GM12874 (cell line): Measurements from ENCODE around the gene HCN4.

Experiments
- CTCF ChIP-seq: IDR thresholded peaks from 2 replicates; pipeline ENCODE4 v1.5.1; 2011; ENCODE audit warnings: low read depth, mild to moderate bottlenecking, control low read depth, low read length, moderate library complexity; ENCODE audit not compliant: insufficient read depth

Gene HCN4

DNA sequence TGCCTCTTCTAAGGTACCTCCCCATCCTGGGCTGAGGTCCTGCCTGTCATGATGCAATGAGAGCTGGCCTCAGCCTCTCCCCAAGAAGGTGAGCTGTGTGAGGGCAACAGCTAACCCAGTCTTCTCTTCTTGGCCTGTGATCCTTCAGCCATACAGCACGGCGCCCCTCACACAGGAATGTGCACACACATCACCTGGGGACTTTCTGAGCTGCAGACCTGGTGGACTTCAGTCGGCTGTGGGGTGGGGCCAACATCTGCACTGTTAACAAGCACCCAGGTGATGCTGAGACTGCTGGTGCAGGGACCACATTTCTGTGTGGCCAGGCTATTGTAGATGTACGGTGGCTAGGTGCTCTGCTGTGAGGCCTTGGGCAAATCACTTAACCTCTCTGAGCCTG, 14.5 kb downstream of the HCN4 start:
- TF ChIP-seq CTCF: no peak

DNA sequence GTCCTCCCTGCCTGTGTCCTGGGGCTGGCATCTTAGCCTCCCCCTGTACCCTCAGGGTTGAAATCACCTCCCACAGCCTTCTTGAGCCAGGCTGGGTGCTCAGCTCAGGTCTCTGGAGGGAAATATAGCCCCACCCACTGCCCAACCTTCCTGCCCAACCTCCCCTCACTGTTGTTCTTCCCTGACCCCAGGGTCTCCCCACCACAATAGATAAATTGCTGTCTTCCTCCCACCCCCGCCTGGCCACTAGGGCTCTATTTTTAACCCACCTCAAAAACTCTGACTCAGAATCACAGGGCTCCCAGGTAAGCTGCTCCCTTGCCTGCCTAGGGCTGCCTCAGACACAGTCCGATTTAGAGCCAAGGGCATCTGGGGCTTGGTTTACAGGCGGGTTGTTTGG, 15.0 kb downstream of the HCN4 start:
- no peak for TF ChIP-seq CTCF

GRCh38 chr15:73352082-73352481, 16.7 kb downstream of the HCN4 start:
- no peak for TF ChIP-seq CTCF

GRCh38 chr15:73349191-73349590, 19.6 kb downstream of the HCN4 start:
- no peak for TF ChIP-seq CTCF

- no peak for TF ChIP-seq CTCF
Observed at GRCh38 chr15:73346735-73347312, 21.9 kb downstream of the HCN4 start.

DNA sequence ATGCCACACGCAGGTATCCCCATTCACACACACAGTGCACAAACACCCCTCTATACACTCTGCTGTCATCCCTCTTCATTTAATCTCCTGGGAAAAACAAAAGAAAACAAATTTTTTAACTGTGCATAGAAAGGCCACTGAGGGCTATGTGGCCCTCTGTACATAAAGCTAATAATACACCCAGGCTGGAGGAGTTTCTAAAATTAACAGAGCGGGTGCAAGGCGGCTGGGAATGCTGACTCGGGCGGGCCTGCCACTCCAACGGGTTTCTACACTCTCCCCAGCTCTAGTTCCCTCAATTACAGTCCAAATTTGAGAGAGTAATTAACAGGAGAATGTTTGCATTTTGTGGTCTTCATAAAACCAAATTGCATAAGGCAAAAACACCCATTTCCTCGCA, 23.1 kb downstream of the HCN4 start:
- TF ChIP-seq CTCF: no peak

DNA sequence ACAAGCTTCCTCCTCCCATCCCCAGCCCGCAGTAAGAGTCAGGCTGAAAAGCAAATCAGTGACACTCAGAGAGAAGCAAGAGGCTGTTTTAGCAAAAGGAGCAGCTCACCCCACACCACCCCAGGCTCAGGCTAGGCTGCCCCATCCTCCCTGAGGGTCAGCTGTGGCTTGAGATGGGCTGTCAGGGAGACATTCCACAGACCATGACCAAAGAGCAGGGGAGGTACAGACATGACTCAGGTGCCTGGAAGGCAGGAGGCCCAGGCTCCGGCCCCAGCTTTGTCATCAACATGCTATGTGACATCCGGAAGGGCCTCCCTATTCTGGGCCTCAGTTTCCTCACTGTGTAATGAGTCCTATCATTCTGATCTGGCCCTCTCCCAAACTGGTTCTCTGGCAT, 24.7 kb downstream of the HCN4 start:
- TF ChIP-seq CTCF: no peak
